HL-60 (cell line): Measurements from ENCODE around the gene SUGP2.

Source experiments
- GABPA ChIP-seq: IDR thresholded peaks from 2 replicates; pipeline ENCODE4 v1.6.1; 2012; ENCODE audit warnings: low read depth
- POLR2AphosphoS5 ChIP-seq: IDR thresholded peaks from 2 replicates; pipeline ENCODE4 v1.6.1; 2012; ENCODE audit warnings: low read depth
- SPI1 ChIP-seq: IDR thresholded peaks from 2 replicates; pipeline ENCODE4 v1.6.1; 2012; ENCODE audit warnings: low read depth, mild to moderate bottlenecking, borderline replicate concordance
- TF ChIP-seq, protein P1 (sequence below): IDR thresholded peaks from one replicate; pipeline ENCODE4 v1.5.1; 2011; ENCODE audit warnings: low read length, control low read depth, inconsistent platforms; ENCODE audit not compliant: insufficient read depth
- TF ChIP-seq, protein P2 (sequence below): IDR thresholded peaks from 2 replicates; pipeline ENCODE4 v1.6.1; 2012; ENCODE audit warnings: low read depth; ENCODE audit not compliant: insufficient replicate concordance

DNA sequence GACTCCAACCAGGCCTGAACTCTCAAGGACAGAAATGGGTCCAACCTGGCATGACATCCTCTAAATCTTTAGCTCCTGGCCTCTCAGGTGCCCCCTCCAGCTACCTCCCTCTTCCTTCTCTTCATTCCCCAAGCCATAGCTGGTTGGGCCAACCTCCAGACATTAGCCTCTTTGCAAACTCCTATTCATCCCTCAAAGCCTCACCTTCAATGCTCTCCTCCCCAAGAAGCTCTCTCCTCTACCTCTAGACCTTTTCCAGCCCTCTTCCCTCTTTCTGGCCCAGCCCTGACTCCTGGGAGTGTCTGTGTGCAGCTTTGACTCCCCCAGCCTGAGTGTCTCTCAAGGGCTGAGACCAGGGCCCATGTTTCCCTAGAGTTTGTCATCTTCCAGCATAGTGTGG, 87.0 kb downstream of the SUGP2 start:
- TF ChIP-seq, protein P1, sequence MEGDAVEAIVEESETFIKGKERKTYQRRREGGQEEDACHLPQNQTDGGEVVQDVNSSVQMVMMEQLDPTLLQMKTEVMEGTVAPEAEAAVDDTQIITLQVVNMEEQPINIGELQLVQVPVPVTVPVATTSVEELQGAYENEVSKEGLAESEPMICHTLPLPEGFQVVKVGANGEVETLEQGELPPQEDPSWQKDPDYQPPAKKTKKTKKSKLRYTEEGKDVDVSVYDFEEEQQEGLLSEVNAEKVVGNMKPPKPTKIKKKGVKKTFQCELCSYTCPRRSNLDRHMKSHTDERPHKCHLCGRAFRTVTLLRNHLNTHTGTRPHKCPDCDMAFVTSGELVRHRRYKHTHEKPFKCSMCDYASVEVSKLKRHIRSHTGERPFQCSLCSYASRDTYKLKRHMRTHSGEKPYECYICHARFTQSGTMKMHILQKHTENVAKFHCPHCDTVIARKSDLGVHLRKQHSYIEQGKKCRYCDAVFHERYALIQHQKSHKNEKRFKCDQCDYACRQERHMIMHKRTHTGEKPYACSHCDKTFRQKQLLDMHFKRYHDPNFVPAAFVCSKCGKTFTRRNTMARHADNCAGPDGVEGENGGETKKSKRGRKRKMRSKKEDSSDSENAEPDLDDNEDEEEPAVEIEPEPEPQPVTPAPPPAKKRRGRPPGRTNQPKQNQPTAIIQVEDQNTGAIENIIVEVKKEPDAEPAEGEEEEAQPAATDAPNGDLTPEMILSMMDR: no peak
- TF ChIP-seq POLR2AphosphoS5 (no peak), GABPA (no peak), SPI1 (no peak)
- TF ChIP-seq, protein P2, sequence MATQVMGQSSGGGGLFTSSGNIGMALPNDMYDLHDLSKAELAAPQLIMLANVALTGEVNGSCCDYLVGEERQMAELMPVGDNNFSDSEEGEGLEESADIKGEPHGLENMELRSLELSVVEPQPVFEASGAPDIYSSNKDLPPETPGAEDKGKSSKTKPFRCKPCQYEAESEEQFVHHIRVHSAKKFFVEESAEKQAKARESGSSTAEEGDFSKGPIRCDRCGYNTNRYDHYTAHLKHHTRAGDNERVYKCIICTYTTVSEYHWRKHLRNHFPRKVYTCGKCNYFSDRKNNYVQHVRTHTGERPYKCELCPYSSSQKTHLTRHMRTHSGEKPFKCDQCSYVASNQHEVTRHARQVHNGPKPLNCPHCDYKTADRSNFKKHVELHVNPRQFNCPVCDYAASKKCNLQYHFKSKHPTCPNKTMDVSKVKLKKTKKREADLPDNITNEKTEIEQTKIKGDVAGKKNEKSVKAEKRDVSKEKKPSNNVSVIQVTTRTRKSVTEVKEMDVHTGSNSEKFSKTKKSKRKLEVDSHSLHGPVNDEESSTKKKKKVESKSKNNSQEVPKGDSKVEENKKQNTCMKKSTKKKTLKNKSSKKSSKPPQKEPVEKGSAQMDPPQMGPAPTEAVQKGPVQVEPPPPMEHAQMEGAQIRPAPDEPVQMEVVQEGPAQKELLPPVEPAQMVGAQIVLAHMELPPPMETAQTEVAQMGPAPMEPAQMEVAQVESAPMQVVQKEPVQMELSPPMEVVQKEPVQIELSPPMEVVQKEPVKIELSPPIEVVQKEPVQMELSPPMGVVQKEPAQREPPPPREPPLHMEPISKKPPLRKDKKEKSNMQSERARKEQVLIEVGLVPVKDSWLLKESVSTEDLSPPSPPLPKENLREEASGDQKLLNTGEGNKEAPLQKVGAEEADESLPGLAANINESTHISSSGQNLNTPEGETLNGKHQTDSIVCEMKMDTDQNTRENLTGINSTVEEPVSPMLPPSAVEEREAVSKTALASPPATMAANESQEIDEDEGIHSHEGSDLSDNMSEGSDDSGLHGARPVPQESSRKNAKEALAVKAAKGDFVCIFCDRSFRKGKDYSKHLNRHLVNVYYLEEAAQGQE: no peak
